Measurements from ENCODE around the gene PHTF1.

Gene PHTF1

GRCh38 chr1:113678159-113678469 lies 81.2 kb downstream of the PHTF1 start:
- Histone ChIP-seq H3K27ac (ENCODE audit: low read length) (no peak overlapping the region), H3K27me3 (ENCODE audit: low read depth, low read length) (no peaks in the 10 kb centered on the region), H3K4me3 (ENCODE audit: low read depth in 1 of 2, low read length in 2 of 2) (no peak overlapping the region), H3K9me3 (ENCODE audit: control insufficient read depth in 1 of 2, low read length in 2 of 2) (no peaks in the 10 kb centered on the region), H3K36me3 (ENCODE audit: control insufficient read depth in 1 of 2, insufficient read depth in 2 of 2, low read length in 2 of 2) (peaks cover 2 to 8% of the 10 kb centered on the region in 2 donors), H3K4me1 (ENCODE audit: control insufficient read depth in 1 of 2, insufficient read depth in 2 of 2, low read length in 2 of 2) (peaks cover 0 to 9% of the 10 kb centered on the region in 2 donors)

GRCh38 chr1:113677250-113678158 lies 81.8 kb downstream of the PHTF1 start:
- Histone ChIP-seq H3K4me1 (ENCODE audit: control insufficient read depth in 1 of 2, insufficient read depth in 2 of 2, low read length in 2 of 2) (peaks cover 0 to 6% of the 10 kb centered on the region in 2 donors), H3K9me3 (ENCODE audit: control insufficient read depth in 1 of 2, low read length in 2 of 2) (no peaks in the 10 kb centered on the region), H3K27ac (ENCODE audit: low read length) (no peak overlapping the region)

GRCh38 chr1:113676524-113676923 lies 82.8 kb downstream of the PHTF1 start:
- Histone ChIP-seq H3K36me3 (ENCODE audit: control insufficient read depth in 1 of 2, insufficient read depth in 2 of 2, low read length in 2 of 2) (peaks cover 11 to 15% of the 10 kb centered on the region in 2 donors), H3K27ac (ENCODE audit: low read length) (no peak overlapping the region), H3K9me3 (ENCODE audit: control insufficient read depth in 1 of 2, low read length in 2 of 2) (no peaks in the 10 kb centered on the region), H3K27me3 (ENCODE audit: low read depth, low read length) (no peaks in the 10 kb centered on the region), H3K4me3 (ENCODE audit: low read depth in 1 of 2, low read length in 2 of 2) (no peak overlapping the region), H3K4me1 (ENCODE audit: control insufficient read depth in 1 of 2, insufficient read depth in 2 of 2, low read length in 2 of 2) (peaks cover 0 to 6% of the 10 kb centered on the region in 2 donors)

More at GRCh38 chr1:113677250-113678158, 81.8 kb downstream of the PHTF1 start:
- H3K36me3 ChIP-seq (ENCODE audit: control insufficient read depth in 1 of 2, insufficient read depth in 2 of 2, low read length in 2 of 2), result peaks cover 8 to 14% of the 10 kb centered on the region in 2 donors
- H3K4me3 ChIP-seq (ENCODE audit: low read depth in 1 of 2, low read length in 2 of 2), result no peak overlapping the region
- no peaks in the 10 kb centered on the region for H3K27me3 ChIP-seq (ENCODE audit: low read depth, low read length)

GRCh38 chr1:113675302-113675701 lies 84.0 kb downstream of the PHTF1 start:
- H3K9me3 ChIP-seq (ENCODE audit: control insufficient read depth in 1 of 2, low read length in 2 of 2), result no peaks in the 10 kb centered on the region
- no peak overlapping the region for H3K27ac ChIP-seq (ENCODE audit: low read length)
- H3K27me3 ChIP-seq (ENCODE audit: low read depth, low read length), result no peaks in the 10 kb centered on the region
- H3K4me3 ChIP-seq (ENCODE audit: low read depth in 1 of 2, low read length in 2 of 2), result no peak overlapping the region
- peaks cover 0 to 6% of the 10 kb centered on the region in 2 donors for H3K4me1 ChIP-seq (ENCODE audit: control insufficient read depth in 1 of 2, insufficient read depth in 2 of 2, low read length in 2 of 2)
- H3K36me3 ChIP-seq (ENCODE audit: control insufficient read depth in 1 of 2, insufficient read depth in 2 of 2, low read length in 2 of 2), result peaks cover 14 to 15% of the 10 kb centered on the region in 2 donors

GRCh38 chr1:113674591-113674990 lies 84.7 kb downstream of the PHTF1 start:
- H3K27ac ChIP-seq (ENCODE audit: low read length), result no peak overlapping the region
- H3K4me3 ChIP-seq (ENCODE audit: low read depth in 1 of 2, low read length in 2 of 2), result no peak overlapping the region
- H3K9me3 ChIP-seq (ENCODE audit: control insufficient read depth in 1 of 2, low read length in 2 of 2), result no peaks in the 10 kb centered on the region
- peaks cover 0 to 6% of the 10 kb centered on the region in 2 donors for H3K4me1 ChIP-seq (ENCODE audit: control insufficient read depth in 1 of 2, insufficient read depth in 2 of 2, low read length in 2 of 2)
- peaks cover 14 to 15% of the 10 kb centered on the region in 2 donors for H3K36me3 ChIP-seq (ENCODE audit: control insufficient read depth in 1 of 2, insufficient read depth in 2 of 2, low read length in 2 of 2)
- no peaks in the 10 kb centered on the region for H3K27me3 ChIP-seq (ENCODE audit: low read depth, low read length)

GRCh38 chr1:113672491-113672890 lies 86.8 kb downstream of the PHTF1 start:
- H3K4me3 ChIP-seq (ENCODE audit: low read depth in 1 of 2, low read length in 2 of 2), result no peak overlapping the region
- peaks cover 0 to 6% of the 10 kb centered on the region in 2 donors for H3K4me1 ChIP-seq (ENCODE audit: control insufficient read depth in 1 of 2, insufficient read depth in 2 of 2, low read length in 2 of 2)
- H3K27me3 ChIP-seq (ENCODE audit: low read depth, low read length), result no peaks in the 10 kb centered on the region
- no peaks in the 10 kb centered on the region for H3K9me3 ChIP-seq (ENCODE audit: control insufficient read depth in 1 of 2, low read length in 2 of 2)
- peaks cover 14 to 15% of the 10 kb centered on the region in 2 donors for H3K36me3 ChIP-seq (ENCODE audit: control insufficient read depth in 1 of 2, insufficient read depth in 2 of 2, low read length in 2 of 2)
- no peak overlapping the region for H3K27ac ChIP-seq (ENCODE audit: low read length)

GRCh38 chr1:113670650-113671049 lies 88.6 kb downstream of the PHTF1 start:
- Histone ChIP-seq H3K27me3 (ENCODE audit: low read depth, low read length) (no peaks in the 10 kb centered on the region), H3K4me1 (ENCODE audit: control insufficient read depth in 1 of 2, insufficient read depth in 2 of 2, low read length in 2 of 2) (no peaks in the 10 kb centered on the region), H3K27ac (ENCODE audit: low read length) (no peak overlapping the region), H3K36me3 (ENCODE audit: control insufficient read depth in 1 of 2, insufficient read depth in 2 of 2, low read length in 2 of 2) (peaks cover 14 to 29% of the 10 kb centered on the region in 2 donors), H3K4me3 (ENCODE audit: low read depth in 1 of 2, low read length in 2 of 2) (no peak overlapping the region), H3K9me3 (ENCODE audit: control insufficient read depth in 1 of 2, low read length in 2 of 2) (no peaks in the 10 kb centered on the region)

- no peaks in the 10 kb centered on the region for H3K9me3 ChIP-seq (ENCODE audit: control insufficient read depth in 1 of 2, low read length in 2 of 2)
- H3K36me3 ChIP-seq (ENCODE audit: control insufficient read depth in 1 of 2, insufficient read depth in 2 of 2, low read length in 2 of 2), result peaks cover 14 to 29% of the 10 kb centered on the region in 2 donors
- H3K4me3 ChIP-seq (ENCODE audit: low read depth in 1 of 2, low read length in 2 of 2), result no peak overlapping the region
- H3K27me3 ChIP-seq (ENCODE audit: low read depth, low read length), result no peaks in the 10 kb centered on the region
- H3K27ac ChIP-seq (ENCODE audit: low read length), result no peak overlapping the region
- no peaks in the 10 kb centered on the region for H3K4me1 ChIP-seq (ENCODE audit: control insufficient read depth in 1 of 2, insufficient read depth in 2 of 2, low read length in 2 of 2)
Measured at GRCh38 chr1:113669988-113670387, 89.3 kb downstream of the PHTF1 start.

GRCh38 chr1:113666126-113666525 lies 93.2 kb downstream of the PHTF1 start:
- Histone ChIP-seq H3K4me1 (ENCODE audit: control insufficient read depth in 1 of 2, insufficient read depth in 2 of 2, low read length in 2 of 2) (peaks cover 0 to 11% of the 10 kb centered on the region in 2 donors), H3K9me3 (ENCODE audit: control insufficient read depth in 1 of 2, low read length in 2 of 2) (no peaks in the 10 kb centered on the region), H3K27me3 (ENCODE audit: low read depth, low read length) (no peaks in the 10 kb centered on the region), H3K4me3 (ENCODE audit: low read depth in 1 of 2, low read length in 2 of 2) (no peak overlapping the region), H3K36me3 (ENCODE audit: control insufficient read depth in 1 of 2, insufficient read depth in 2 of 2, low read length in 2 of 2) (peaks cover 0 to 14% of the 10 kb centered on the region in 2 donors), H3K27ac (ENCODE audit: low read length) (no peak overlapping the region)

GRCh38 chr1:113665071-113665470 lies 94.2 kb downstream of the PHTF1 start:
- H3K4me1 ChIP-seq (ENCODE audit: control insufficient read depth in 1 of 2, insufficient read depth in 2 of 2, low read length in 2 of 2), result peaks cover 2 to 11% of the 10 kb centered on the region in 2 donors
- H3K27ac ChIP-seq (ENCODE audit: low read length), result no peak overlapping the region
- H3K4me3 ChIP-seq (ENCODE audit: low read depth in 1 of 2, low read length in 2 of 2), result no peak overlapping the region
- peaks cover 0 to 14% of the 10 kb centered on the region in 2 donors for H3K36me3 ChIP-seq (ENCODE audit: control insufficient read depth in 1 of 2, insufficient read depth in 2 of 2, low read length in 2 of 2)
- H3K27me3 ChIP-seq (ENCODE audit: low read depth, low read length), result no peaks in the 10 kb centered on the region
- H3K9me3 ChIP-seq (ENCODE audit: control insufficient read depth in 1 of 2, low read length in 2 of 2), result no peaks in the 10 kb centered on the region

GRCh38 chr1:113663165-113663951 lies 95.9 kb downstream of the PHTF1 start:
- no peak overlapping the region for H3K27ac ChIP-seq (ENCODE audit: low read length)
- peaks cover 0 to 14% of the 10 kb centered on the region in 2 donors for H3K36me3 ChIP-seq (ENCODE audit: control insufficient read depth in 1 of 2, insufficient read depth in 2 of 2, low read length in 2 of 2)
- peaks cover 4 to 13% of the 10 kb centered on the region in 2 donors for H3K4me1 ChIP-seq (ENCODE audit: control insufficient read depth in 1 of 2, insufficient read depth in 2 of 2, low read length in 2 of 2)
- H3K27me3 ChIP-seq (ENCODE audit: low read depth, low read length), result no peaks in the 10 kb centered on the region
- no peak overlapping the region for H3K4me3 ChIP-seq (ENCODE audit: low read depth in 1 of 2, low read length in 2 of 2)
- H3K9me3 ChIP-seq (ENCODE audit: control insufficient read depth in 1 of 2, low read length in 2 of 2), result no peaks in the 10 kb centered on the region

Measured in muscle layer of duodenum (tissue), 2 donors.